K562 treated with DMSO at 1 percent for 48 hours (cell line): Measurements from ENCODE around the gene IGFBP3. TPM values are rescaled to one million over a fixed set of nuclear protein-coding genes. Genes with fewer than 3 reads are reported as not detected.

ENCODE experiments used
- total RNA-seq: library from RNA; unstranded; fragments of 300-600 nt; gene quantifications from 2 replicates; pipeline ENCODE4 v1.2.3, GENCODE V29; 2022; ENCODE audit warnings: low replicate concordance; ENCODE audit errors: extremely low read depth

The IGFBP3 gene, protein sequence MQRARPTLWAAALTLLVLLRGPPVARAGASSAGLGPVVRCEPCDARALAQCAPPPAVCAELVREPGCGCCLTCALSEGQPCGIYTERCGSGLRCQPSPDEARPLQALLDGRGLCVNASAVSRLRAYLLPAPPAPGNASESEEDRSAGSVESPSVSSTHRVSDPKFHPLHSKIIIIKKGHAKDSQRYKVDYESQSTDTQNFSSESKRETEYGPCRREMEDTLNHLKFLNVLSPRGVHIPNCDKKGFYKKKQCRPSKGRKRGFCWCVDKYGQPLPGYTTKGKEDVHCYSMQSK
- total RNA-seq = not detected in 2 replicates

DNA sequence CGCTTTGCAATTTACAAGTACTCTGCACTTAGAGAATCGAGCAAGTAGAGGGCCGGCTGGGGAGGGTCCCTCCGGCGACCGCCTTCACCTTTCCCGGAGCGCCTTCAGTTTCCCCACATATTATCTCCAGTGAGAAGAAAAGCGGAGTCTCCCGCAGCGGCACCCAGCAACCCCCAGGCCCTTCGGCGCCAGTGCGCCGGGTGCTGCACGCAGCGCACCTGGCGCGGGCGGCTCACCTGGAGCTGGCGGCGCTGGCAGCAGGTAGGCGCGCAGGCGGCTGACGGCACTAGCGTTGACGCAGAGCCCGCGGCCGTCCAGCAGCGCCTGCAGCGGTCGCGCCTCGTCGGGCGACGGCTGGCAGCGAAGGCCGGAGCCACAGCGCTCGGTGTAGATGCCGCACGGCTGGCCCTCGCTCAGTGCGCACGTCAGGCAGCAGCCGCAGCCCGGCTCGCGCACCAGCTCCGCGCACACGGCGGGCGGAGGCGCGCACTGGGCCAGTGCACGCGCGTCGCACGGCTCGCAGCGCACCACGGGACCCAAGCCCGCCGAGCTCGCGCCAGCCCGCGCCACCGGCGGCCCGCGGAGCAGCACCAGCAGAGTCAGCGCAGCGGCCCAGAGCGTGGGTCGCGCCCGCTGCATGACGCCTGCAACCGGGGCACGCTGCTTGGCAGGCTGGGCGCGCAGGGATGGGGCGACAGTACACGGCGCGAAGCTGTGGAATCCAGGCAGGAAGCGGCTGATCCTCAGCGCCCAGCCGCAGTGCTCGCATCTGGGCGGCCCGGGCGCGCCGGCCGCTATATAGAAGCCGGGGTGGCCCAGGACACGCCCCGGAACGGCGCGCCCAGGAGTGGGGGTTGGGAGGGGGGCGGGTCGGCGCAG lies at the start of gene IGFBP3:
Gene IGFBP3, minus strand, starts transcription at position 771 of the 879 bp plus-strand sequence. Its CDS starts 132 bp downstream, at position 639.

DNA sequence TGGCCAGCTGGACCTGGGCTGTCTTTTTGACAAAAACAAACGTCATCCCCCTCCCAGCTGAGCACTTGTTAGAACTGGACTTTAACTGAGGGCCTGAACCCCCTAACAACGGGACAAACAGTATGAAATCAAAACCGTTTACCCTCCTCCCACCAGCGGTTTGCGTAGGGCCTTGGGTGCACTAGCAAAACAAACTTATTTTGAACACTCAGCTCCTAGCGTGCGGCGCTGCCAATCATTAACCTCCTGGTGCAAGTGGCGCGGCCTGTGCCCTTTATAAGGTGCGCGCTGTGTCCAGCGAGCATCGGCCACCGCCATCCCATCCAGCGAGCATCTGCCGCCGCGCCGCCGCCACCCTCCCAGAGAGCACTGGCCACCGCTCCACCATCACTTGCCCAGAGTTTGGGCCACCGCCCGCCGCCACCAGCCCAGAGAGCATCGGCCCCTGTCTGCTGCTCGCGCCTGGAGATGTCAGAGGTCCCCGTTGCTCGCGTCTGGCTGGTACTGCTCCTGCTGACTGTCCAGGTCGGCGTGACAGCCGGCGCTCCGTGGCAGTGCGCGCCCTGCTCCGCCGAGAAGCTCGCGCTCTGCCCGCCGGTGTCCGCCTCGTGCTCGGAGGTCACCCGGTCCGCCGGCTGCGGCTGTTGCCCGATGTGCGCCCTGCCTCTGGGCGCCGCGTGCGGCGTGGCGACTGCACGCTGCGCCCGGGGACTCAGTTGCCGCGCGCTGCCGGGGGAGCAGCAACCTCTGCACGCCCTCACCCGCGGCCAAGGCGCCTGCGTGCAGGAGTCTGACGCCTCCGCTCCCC lies 32.7 kb downstream of the IGFBP3 start, which contains the start of gene IGFBP1:
Gene IGFBP1, plus strand, starts transcription at position 304 of the 808 bp plus-strand sequence. Its CDS starts 165 bp downstream, at position 469.

DNA sequence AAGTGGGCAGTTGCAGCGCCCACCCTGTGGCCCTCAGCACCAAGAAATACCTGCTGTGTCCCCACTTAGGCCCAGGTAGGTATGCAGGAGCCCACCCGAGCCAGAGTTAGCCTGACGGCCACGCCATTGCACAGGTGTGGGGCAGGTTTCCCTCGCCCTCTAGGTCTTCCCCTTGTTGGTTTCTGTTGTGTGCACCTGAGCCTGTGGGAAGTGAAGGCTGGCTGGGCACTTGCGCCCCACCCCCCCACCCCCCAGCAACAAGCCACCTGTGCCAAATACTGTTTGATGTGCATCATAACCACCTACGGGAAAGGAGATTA lies 48.1 kb downstream of the IGFBP3 start, which contains the start of gene CCDC201:
Gene CCDC201, minus strand, starts transcription at position 48 of the 320 bp plus-strand sequence. CDS start 75 bp downstream, outside the sequence.

Other genes starting within 250 kb of the IGFBP3 start
- gene CCDC201, start 48.2 kb downstream of the IGFBP3 start, total RNA-seq = not detected in 2 replicates
- not detected in 2 replicates for gene IGFBP1, start 32.8 kb downstream of the IGFBP3 start, total RNA-seq